Epithelial cell of proximal tubule (primary cell): ENCODE measurements around the gene NEK1. TPM values are rescaled to one million over a fixed set of nuclear protein-coding genes. Genes with fewer than 3 reads are reported as not detected.

Source experiments
- DNase-seq: peaks from one replicate; pipeline ENCODE4 v3.0.0-alpha.2; 2011; ENCODE audit warnings: low read depth
- H3K4me3 ChIP-seq: 2 replicates; pipeline ENCODE4 v1.5.1; 2011; ENCODE audit warnings: low read depth, mild to moderate bottlenecking, low read length
- total RNA-seq: library from RNA; depleted of rRNA; stranded (reverse); fragments of >200 nt; gene quantifications from 2 replicates; pipeline ENCODE4 v1.2.3, GENCODE V29; 2015
- TF ChIP-seq, protein P1 (sequence below): conservative IDR thresholded peaks from 2 replicates; pipeline ENCODE4 v1.5.1; 2012; ENCODE audit warnings: low read depth, mild to moderate bottlenecking, low read length

Gene NEK1
- total RNA-seq, 1 donor from 2014 or later: 8.0 TPM

DNA sequence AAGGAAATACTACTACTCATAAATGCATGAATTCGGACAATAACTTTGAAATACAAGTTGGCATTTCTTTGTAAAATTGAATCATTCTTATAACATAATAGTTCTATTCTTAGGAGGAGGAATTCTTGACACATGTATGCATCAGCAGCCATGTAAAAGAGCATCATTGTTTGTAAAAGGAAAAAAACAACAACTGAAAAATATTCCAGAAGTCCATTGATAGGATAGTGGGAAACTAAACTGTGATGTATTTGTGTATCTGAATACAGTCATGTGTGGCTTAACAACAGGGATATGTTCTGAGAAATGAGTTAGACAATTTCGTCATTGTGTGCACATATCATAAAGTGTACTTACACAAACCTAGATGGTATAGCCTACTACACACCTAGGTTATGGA is 239.6 kb downstream of the NEK1 start:
- no peak overlapping the region for H3K4me3 ChIP-seq
- TF ChIP-seq, protein P1, sequence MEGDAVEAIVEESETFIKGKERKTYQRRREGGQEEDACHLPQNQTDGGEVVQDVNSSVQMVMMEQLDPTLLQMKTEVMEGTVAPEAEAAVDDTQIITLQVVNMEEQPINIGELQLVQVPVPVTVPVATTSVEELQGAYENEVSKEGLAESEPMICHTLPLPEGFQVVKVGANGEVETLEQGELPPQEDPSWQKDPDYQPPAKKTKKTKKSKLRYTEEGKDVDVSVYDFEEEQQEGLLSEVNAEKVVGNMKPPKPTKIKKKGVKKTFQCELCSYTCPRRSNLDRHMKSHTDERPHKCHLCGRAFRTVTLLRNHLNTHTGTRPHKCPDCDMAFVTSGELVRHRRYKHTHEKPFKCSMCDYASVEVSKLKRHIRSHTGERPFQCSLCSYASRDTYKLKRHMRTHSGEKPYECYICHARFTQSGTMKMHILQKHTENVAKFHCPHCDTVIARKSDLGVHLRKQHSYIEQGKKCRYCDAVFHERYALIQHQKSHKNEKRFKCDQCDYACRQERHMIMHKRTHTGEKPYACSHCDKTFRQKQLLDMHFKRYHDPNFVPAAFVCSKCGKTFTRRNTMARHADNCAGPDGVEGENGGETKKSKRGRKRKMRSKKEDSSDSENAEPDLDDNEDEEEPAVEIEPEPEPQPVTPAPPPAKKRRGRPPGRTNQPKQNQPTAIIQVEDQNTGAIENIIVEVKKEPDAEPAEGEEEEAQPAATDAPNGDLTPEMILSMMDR: no peak
- DNase-seq: no peak

DNA sequence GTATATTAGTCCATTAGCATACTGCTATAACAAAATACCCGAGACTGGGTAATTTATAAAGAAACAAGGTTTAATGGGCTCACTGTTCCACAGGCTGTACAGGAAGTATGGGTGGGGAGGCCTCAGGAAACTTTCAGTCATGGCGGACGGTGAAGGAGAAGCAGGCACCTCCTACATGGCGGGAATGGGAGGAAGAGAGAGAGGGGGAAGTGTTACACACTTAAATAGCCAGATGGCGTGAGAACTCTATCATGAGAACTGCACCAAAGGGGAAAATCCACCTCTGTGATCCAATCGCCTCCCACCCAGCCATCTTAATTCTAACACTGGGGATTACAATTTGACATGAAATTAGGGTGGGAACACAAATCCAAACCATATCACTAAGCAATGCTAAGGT is 242.7 kb downstream of the NEK1 start:
- TF ChIP-seq, protein P1: no peak
- no peak overlapping the region for H3K4me3 ChIP-seq
- no peak for DNase-seq

DNA sequence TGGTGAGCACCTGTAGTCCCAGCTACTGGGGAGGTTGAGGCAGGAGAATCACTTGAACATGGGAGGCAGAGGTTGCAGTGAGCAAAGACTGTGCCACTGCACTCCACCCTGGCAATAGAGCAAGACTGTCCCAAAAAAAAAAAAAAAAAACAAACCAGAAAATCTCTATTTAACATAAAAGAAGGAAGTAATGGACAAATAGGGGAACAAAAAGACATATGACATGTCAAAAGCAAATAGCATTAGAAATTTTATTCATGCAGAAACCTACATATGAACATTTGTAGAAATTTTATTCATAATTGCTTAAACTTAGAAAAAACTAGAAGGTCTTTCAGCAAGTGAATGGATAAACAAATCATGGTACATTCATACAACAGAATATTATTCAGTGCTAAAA is 244.6 kb downstream of the NEK1 start:
- H3K4me3 ChIP-seq: no peak overlapping the region
- TF ChIP-seq, protein P1: no peak
- DNase-seq: no peak

DNA sequence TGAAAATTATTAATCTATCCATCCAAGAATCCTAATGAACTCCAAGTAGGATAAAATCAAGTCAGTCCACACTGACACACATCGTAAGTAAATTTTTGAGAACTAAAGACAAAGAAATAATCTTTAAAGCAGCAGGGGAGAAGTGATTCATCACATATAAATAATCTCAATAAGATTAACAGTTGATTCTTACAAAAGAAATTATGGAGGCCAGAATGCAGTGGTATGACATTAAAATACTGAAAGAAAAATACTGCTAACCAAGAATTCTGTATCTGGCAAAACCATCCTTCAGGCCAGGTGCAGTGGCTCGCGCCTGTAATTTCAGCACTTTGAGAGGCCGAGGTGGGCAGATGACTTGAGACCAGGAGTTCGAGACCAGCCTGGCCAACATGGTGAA is 245.6 kb downstream of the NEK1 start:
- TF ChIP-seq, protein P1: no peak
- H3K4me3 ChIP-seq: no peak overlapping the region
- DNase-seq: no peak

DNA sequence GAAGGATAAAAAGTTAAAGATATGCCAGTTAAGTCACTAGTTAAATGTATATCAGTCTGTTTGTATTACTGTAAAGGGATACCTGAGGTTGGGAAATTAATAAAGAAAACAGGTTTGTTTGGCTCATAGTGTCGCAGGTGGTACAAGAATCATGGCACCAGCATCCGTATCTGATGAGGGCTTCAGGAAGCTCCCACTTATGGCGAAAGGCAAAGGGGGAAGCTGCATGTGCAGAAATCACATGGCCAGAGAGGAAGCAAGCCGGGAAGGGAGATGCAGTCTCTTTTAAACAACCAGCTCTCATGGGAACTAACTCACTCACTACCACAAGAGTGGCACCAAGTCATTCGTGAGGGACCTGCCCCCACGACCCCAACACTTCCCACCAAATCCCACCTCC is 249.8 kb downstream of the NEK1 start:
- TF ChIP-seq, protein P1: no peak
- no peak for DNase-seq
- H3K4me3 ChIP-seq: no peak overlapping the region

DNA sequence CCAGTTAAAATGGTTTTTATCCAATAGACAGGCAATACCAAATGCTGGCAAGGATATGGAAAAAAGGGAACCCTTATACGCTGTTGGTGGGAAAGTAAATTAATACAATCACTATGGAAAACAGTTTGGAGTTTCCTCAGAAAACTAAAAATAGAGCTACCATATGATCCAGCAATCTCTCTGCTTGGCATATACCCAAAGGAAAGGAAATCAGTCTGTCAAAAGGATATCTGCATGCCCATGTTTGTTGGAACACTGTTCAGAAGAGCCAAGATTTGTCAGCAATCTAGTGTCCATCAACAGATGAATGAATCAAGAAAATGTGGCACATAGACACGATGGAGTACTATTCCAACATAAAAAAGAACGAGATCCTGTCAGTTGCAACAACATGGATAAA is 250.6 kb downstream of the NEK1 start:
- TF ChIP-seq, protein P1: no peak
- H3K4me3 ChIP-seq: no peak overlapping the region
- no peak for DNase-seq

DNA sequence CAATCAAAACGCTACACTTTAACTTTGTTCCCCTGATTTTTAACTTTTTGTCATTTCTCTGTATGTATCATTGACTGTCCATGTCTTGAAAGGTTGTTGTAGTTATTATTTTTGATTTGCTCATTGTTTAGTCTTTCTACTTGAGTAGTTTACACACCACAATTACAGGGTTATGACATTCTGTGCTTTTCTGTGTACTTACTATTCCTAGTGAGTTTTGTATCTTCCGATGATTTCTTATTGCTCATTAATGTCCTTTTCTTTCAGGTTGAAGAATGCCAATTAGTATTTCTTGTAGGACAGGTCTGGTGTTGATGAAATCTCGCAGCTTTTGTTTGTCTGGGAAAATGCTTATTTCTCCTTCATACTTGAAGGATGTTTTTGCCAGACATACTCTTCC is 252.4 kb downstream of the NEK1 start:
- TF ChIP-seq, protein P1: no peak
- no peak for DNase-seq
- no peak overlapping the region for H3K4me3 ChIP-seq
